SK-N-SH (cell line): ENCODE results near the gene PANK4. TPM values are rescaled to one million over a fixed set of nuclear protein-coding genes. Genes with fewer than 3 reads are reported as not detected.

Experiments used
- CTCF ChIA-PET: fragments of 300-600, 350-600 bp; formaldehyde crosslinking; extraction: SDS; loops from one replicate; lab custom pipeline; 2021; lab: Yijun Ruan, JAX
- POLR2A ChIA-PET: fragments of 350-600 bp; sonication (Branson Sonifier 250); formaldehyde crosslinking; extraction: SDS; loops from one replicate; lab custom pipeline; 2020; ENCODE audit warnings: antibody characterized with exemption, inconsistent platforms; lab: Yijun Ruan, JAX
- DNase-seq: peaks from one replicate; pipeline ENCODE4 v3.0.0; 2012
- H2AFZ ChIP-seq: fragments of 200-600 bp; sonication (generic); 2 replicates; pipeline ENCODE4 v1.8.1; 2016; ENCODE audit warnings: antibody characterized with exemption, mild to moderate bottlenecking, low read depth
- H3F3A ChIP-seq: fragments of 200-600 bp; sonication (generic); replicated peaks from 2 replicates; pipeline ENCODE3; 2016; ENCODE audit warnings: antibody characterized with exemption, mild to moderate bottlenecking; ENCODE audit not compliant: insufficient read depth
- H3K27ac ChIP-seq, 2 experiments: fragments of 200-500 bp in 1 of 2; fragments of 200-600 bp in 1 of 2; sonication (Bioruptor generic) in 1 of 2; sonication (generic), shearing (Covaris generic) in 1 of 2; 2 replicates each; pipeline versions ENCODE4 v1.5.1 to v1.6.1; 2014 to 2016; ENCODE audit warnings: low read depth in 2 of 2, inconsistent platforms in 1 of 2, low read length in 1 of 2, mild to moderate bottlenecking in 1 of 2, mixed read lengths in 1 of 2
- H3K27me3 ChIP-seq: fragments of 200-600 bp; sonication (generic), shearing (Covaris generic); 2 replicates; pipeline ENCODE4 v1.6.1; 2016; ENCODE audit warnings: mixed run types; ENCODE audit not compliant: insufficient read depth
- H3K36me3 ChIP-seq, 2 experiments: fragments of 200-500 bp in 1 of 2; fragments of 200-600 bp in 1 of 2; sonication (Bioruptor generic) in 1 of 2; sonication (generic) in 1 of 2; replicated peaks in 1 of 2; 2 replicates each; pipeline versions ENCODE3 to v1.5.1; 2014 to 2016; ENCODE audit warnings: low read length in 1 of 2, mild to moderate bottlenecking in 1 of 2; ENCODE audit not compliant: insufficient read depth in 2 of 2, control insufficient read depth in 1 of 2
- H3K4me1 ChIP-seq, 2 experiments: fragments of 200-500 bp in 1 of 2; fragments of 200-600 bp in 1 of 2; sonication (Bioruptor generic) in 1 of 2; sonication (generic), shearing (Covaris generic) in 1 of 2; 2 replicates each; pipeline versions ENCODE4 v1.5.1 to v1.6.1; 2014 to 2016; ENCODE audit warnings: low read depth in 1 of 2, low read length in 1 of 2, mixed run types in 1 of 2; ENCODE audit not compliant: insufficient read depth in 2 of 2, control insufficient read depth in 1 of 2
- H3K4me2 ChIP-seq: fragments of 200-600 bp; sonication (generic), shearing (Covaris generic); 2 replicates; pipeline ENCODE4 v1.6.1; 2017; ENCODE audit warnings: mixed run types
- H3K4me3 ChIP-seq, 2 experiments: fragments of 200-500 bp in 1 of 2; fragments of 200-600 bp in 1 of 2; sonication (Bioruptor generic) in 1 of 2; sonication (generic), shearing (Covaris generic) in 1 of 2; 2 replicates each; pipeline versions ENCODE4 v1.5.1 to v1.8.1; 2014 to 2016; ENCODE audit warnings: low read depth in 2 of 2, inconsistent platforms in 1 of 2, low read length in 1 of 2, mild to moderate bottlenecking in 1 of 2, mixed read lengths in 1 of 2, moderate library complexity in 1 of 2
- H3K79me2 ChIP-seq: fragments of 200-600 bp; sonication (generic); 2 replicates; pipeline ENCODE4 v1.8.1; 2017; ENCODE audit warnings: mild to moderate bottlenecking; ENCODE audit not compliant: insufficient read depth
- H3K9ac ChIP-seq: fragments of 200-600 bp; sonication (generic); 2 replicates; pipeline ENCODE4 v1.6.1; 2017; ENCODE audit warnings: mixed run types
- H3K9me2 ChIP-seq: fragments of 200-600 bp; sonication (generic); 2 replicates; pipeline ENCODE4 v1.6.1; 2017; ENCODE audit warnings: mixed run types
- H3K9me3 ChIP-seq: fragments of 200-600 bp; sonication (generic); 2 replicates; pipeline ENCODE4 v1.6.1; 2017; ENCODE audit warnings: mixed run types, mild to moderate bottlenecking, moderate library complexity
- H4K20me1 ChIP-seq: fragments of 200-600 bp; sonication (generic); 2 replicates; pipeline ENCODE4 v1.6.1; 2017; ENCODE audit warnings: mild to moderate bottlenecking, mixed run types; ENCODE audit not compliant: insufficient read depth
- EP300 ChIP-seq, 2 experiments: IDR thresholded peaks; 2 replicates each; pipeline versions ENCODE4 v1.4.0 to v1.6.1; 2012; ENCODE audit warnings: borderline replicate concordance in 1 of 2, low read depth in 1 of 2, low read length in 1 of 2
- EZH2phosphoT487 ChIP-seq: fragments of 200-600 bp; sonication (generic); IDR thresholded peaks from 2 replicates; pipeline ENCODE4 v1.6.1; 2017; ENCODE audit warnings: low read depth, mixed run types, mild to moderate bottlenecking, antibody characterized with exemption, moderate library complexity, borderline replicate concordance
- FOXJ3 ChIP-seq: sonication (generic); formaldehyde crosslinking; IDR thresholded peaks from 2 replicates; pipeline ENCODE4 v1.5.1; 2020; ENCODE audit warnings: mild to moderate bottlenecking, missing genetic modification reagents
- MAX ChIP-seq: IDR thresholded peaks from 2 replicates; pipeline ENCODE4 v1.4.0; 2012; ENCODE audit warnings: low read depth
- MXI1 ChIP-seq: IDR thresholded peaks from 2 replicates; pipeline ENCODE4 v1.6.1; 2012; ENCODE audit warnings: mild to moderate bottlenecking, low read depth, low read length, improper control_type of control experiment
- NRF1 ChIP-seq: IDR thresholded peaks from 2 replicates; pipeline ENCODE4 v1.6.1; 2012; ENCODE audit warnings: low read depth, mild to moderate bottlenecking, low read length
- PBX3 ChIP-seq: IDR thresholded peaks from 2 replicates; pipeline ENCODE4; 2012
- RCOR1 ChIP-seq: fragments of 150-350 bp; IDR thresholded peaks from 2 replicates; pipeline ENCODE4 v1.6.1; 2017; ENCODE audit warnings: antibody characterized with exemption, low read length
- RXRA ChIP-seq: IDR thresholded peaks from 2 replicates; pipeline ENCODE4 v1.4.0; 2012; ENCODE audit warnings: low read depth, mild to moderate bottlenecking, borderline replicate concordance
- SMC3 ChIP-seq: IDR thresholded peaks from 2 replicates; pipeline ENCODE4 v1.6.1; 2012; ENCODE audit warnings: low read depth, low read length, improper control_type of control experiment
- TAF1 ChIP-seq: IDR thresholded peaks from 2 replicates; pipeline ENCODE4 v1.6.1; 2012; ENCODE audit warnings: low read depth, mild to moderate bottlenecking, low read length, moderate library complexity, borderline replicate concordance
- USF1 ChIP-seq: IDR thresholded peaks from 2 replicates; pipeline ENCODE4 v1.4.0; 2012; ENCODE audit warnings: low read depth, borderline replicate concordance
- WGBS: methylation state at CpG from one replicate; pipeline ENCODE4 v1.1.6; 2017; ENCODE audit warnings: low lambda C conversion rate; 5-methylcytosine and 5-hydroxymethylcytosine counted together
- polyA plus RNA-seq, 3 experiments: library from polyadenylated mRNA; depleted of rRNA; stranded (reverse); fragments of >200 nt; gene quantifications; 2 replicates each; pipeline ENCODE4 v1.2.3, GENCODE V29; 2012

PANK4 gene
- polyA plus RNA-seq, 1 of the 3 experiments (the other 2 are of a cell fraction): 16.6 TPM

GRCh38 chr1:2481885-2482284 lies 44.5 kb downstream of the PANK4 start (continued):
- TF ChIP-seq USF1: peak; percentile 56; the same call in 1 of the 2 replicates
- no peak for TF ChIP-seq RXRA
- TF ChIP-seq EZH2phosphoT487: no peak
- TF ChIP-seq PBX3: no peak

GRCh38 chr1:2480986-2481364 lies 45.4 kb downstream of the PANK4 start:
- no peak for TF ChIP-seq TAF1
- no peak for TF ChIP-seq SMC3
- TF ChIP-seq NRF1: no peak
- 0 out of 2 replicates have a peak, but pooled peaks have one; percentile 36 for TF ChIP-seq RCOR1
- peak; percentile 95 for TF ChIP-seq MXI1
- TF ChIP-seq FOXJ3: peak; percentile 8; the same call in 1 of the 2 replicates
- TF ChIP-seq MAX: no peak
- TF ChIP-seq EP300 (IDR thresholded peaks at IDR 0.05; ENCODE audit: borderline replicate concordance in 1 of 2, low read depth in 1 of 2, low read length in 1 of 2): 0 out of 4 replicates have a peak, but pooled peaks of 1 of the 2 experiments have one; percentile 15
- ChIA-PET POLR2A (interaction anchor here (0.6 to 2.7 kb wide), 9 partner anchors 10 to 66 kb away, joined by 3 to 24 read pairs (median 4); partner anchors contain the start of gene PANK4), CTCF (interaction anchor here (0.7 to 3.4 kb wide), 7 partner anchors 10 to 66 kb away, joined by 3 to 26 read pairs (median 9); no protein-coding TSS in a partner anchor)
- peaks cover 0 to 76% of the 10 kb centered on the region in 2 experiments; a peak in 1 of 4 replicates for H3K4me1 ChIP-seq
- H3K9me2 ChIP-seq: no peaks in the 10 kb centered on the region
- no peak overlapping the region for H3K9ac ChIP-seq
- H3F3A ChIP-seq: no peaks in the 10 kb centered on the region
- no peaks in the 10 kb centered on the region for H3K9me3 ChIP-seq
- peak; percentile 88 for DNase-seq
- H3K36me3 ChIP-seq: no peaks in the 10 kb centered on the region
- no peaks in the 10 kb centered on the region for H3K79me2 ChIP-seq
- H4K20me1 ChIP-seq: no peaks in the 10 kb centered on the region
- no peak overlapping the region for H3K4me2 ChIP-seq
- H3K27ac ChIP-seq: peak overlapping the region in 1 of 2 experiments; percentile 96; a peak in 2 of 4 replicates
- H3K4me3 ChIP-seq: no peak overlapping the region
- H2AFZ ChIP-seq: no peak overlapping the region
- WGBS: 50% methylated on average over 12 of the region's 12 CpGs
- H3K27me3 ChIP-seq: no peaks in the 10 kb centered on the region
